SK-N-SH treated with all-trans-retinoic acid at 6 μM for 48 hours (cell line): ENCODE results near the gene PHB1.

Source experiments
- ATAC-seq: fragments of 200-7000 bp; cut with Tn5 transposase; 3 replicates; pipeline ENCODE4 v1.9.1; 2020; ENCODE audit warnings: mild to moderate bottlenecking, moderate library complexity
- CREB5 ChIP-seq: fragments of 250-450 bp; sonication (Bioruptor Pico); IDR thresholded peaks from 2 replicates; pipeline ENCODE4 v1.5.1; 2020; ENCODE audit warnings: low read depth, mild to moderate bottlenecking, moderate library complexity
- CSDC2 ChIP-seq: fragments of 250-450 bp; sonication (Bioruptor Pico); IDR thresholded peaks from 2 replicates; pipeline ENCODE4 v1.5.0; 2020; ENCODE audit warnings: mild to moderate bottlenecking, moderate library complexity
- CSRNP3 ChIP-seq: fragments of 250-450 bp; sonication (Bioruptor Pico); IDR thresholded peaks from 2 replicates; pipeline ENCODE4 v1.5.1; 2021; ENCODE audit warnings: mild to moderate bottlenecking, moderate library complexity
- ESRRG ChIP-seq: fragments of 250-450 bp; sonication (Bioruptor Pico); IDR thresholded peaks from 2 replicates; pipeline ENCODE4 v1.6.1; 2021; ENCODE audit warnings: mild to moderate bottlenecking
- GLIS3 ChIP-seq: fragments of 250-450 bp; sonication (Bioruptor Pico); IDR thresholded peaks from 2 replicates; pipeline ENCODE4 v1.5.0; 2020; ENCODE audit warnings: mild to moderate bottlenecking, moderate library complexity
- ISL1 ChIP-seq: fragments of 250-450 bp; sonication (Bioruptor Pico); IDR thresholded peaks from 2 replicates; pipeline ENCODE4 v2.1.2; 2022; ENCODE audit warnings: mild to moderate bottlenecking, moderate library complexity
- OSR1 ChIP-seq: fragments of 250-450 bp; sonication (Bioruptor Pico); IDR thresholded peaks from 2 replicates; pipeline ENCODE4 v1.8.0; 2022; ENCODE audit warnings: moderate library complexity, mild to moderate bottlenecking, inconsistent platforms
- PATZ1 ChIP-seq: fragments of 250-450 bp; sonication (Bioruptor Pico); IDR thresholded peaks from 2 replicates; pipeline ENCODE4 v1.8.0; 2020; ENCODE audit warnings: mild to moderate bottlenecking, moderate library complexity, borderline replicate concordance
- PPARA ChIP-seq: fragments of 250-450 bp; sonication (Bioruptor Pico); IDR thresholded peaks from 2 replicates; pipeline ENCODE4 v1.5.0; 2020; ENCODE audit warnings: mild to moderate bottlenecking, borderline replicate concordance
- RARB ChIP-seq: fragments of 250-450 bp; sonication (Bioruptor Pico); IDR thresholded peaks from 2 replicates; pipeline ENCODE4 v1.8.0; 2021; ENCODE audit warnings: mild to moderate bottlenecking, moderate library complexity
- SNAI2 ChIP-seq: fragments of 250-450 bp; sonication (Bioruptor Pico); IDR thresholded peaks from 2 replicates; pipeline ENCODE4 v1.5.0; 2020; ENCODE audit warnings: mild to moderate bottlenecking, moderate library complexity
- TCF4 ChIP-seq: fragments of 250-450 bp; sonication (Bioruptor Pico); IDR thresholded peaks from 2 replicates; pipeline ENCODE4 v1.8.0; 2021; ENCODE audit warnings: mild to moderate bottlenecking, moderate library complexity, borderline replicate concordance
- TSHZ2 ChIP-seq: fragments of 250-450 bp; sonication (Bioruptor Pico); IDR thresholded peaks from 2 replicates; pipeline ENCODE4 v1.5.0; 2020; ENCODE audit warnings: mild to moderate bottlenecking, moderate library complexity
- ZC3H10 ChIP-seq: fragments of 250-450 bp; sonication (Bioruptor Pico); IDR thresholded peaks from 2 replicates; pipeline ENCODE4 v1.5.1; 2021; ENCODE audit warnings: mild to moderate bottlenecking, moderate library complexity
- ZFP3 ChIP-seq: fragments of 250-450 bp; sonication (Bioruptor Pico); IDR thresholded peaks from 2 replicates; pipeline ENCODE4 v1.5.0; 2020; ENCODE audit warnings: mild to moderate bottlenecking, moderate library complexity
- ZFP30 ChIP-seq: fragments of 450-650 bp; formaldehyde crosslinking; IDR thresholded peaks from 2 replicates; pipeline ENCODE4 v1.5.0; 2022; ENCODE audit warnings: mild to moderate bottlenecking, moderate library complexity
- ZNF565 ChIP-seq: fragments of 450-650 bp; formaldehyde crosslinking; conservative IDR thresholded peaks from 2 replicates; pipeline ENCODE4 v1.5.0; 2020; ENCODE audit warnings: low read depth, mild to moderate bottlenecking, moderate library complexity
- ZNF70 ChIP-seq: fragments of 450-650 bp; formaldehyde crosslinking; IDR thresholded peaks from 2 replicates; pipeline ENCODE4 v1.5.0; 2020; ENCODE audit warnings: mild to moderate bottlenecking, moderate library complexity
- ZNF8 ChIP-seq: fragments of 450-650 bp; formaldehyde crosslinking; IDR thresholded peaks from 2 replicates; pipeline ENCODE4 v1.5.0; 2020; ENCODE audit warnings: mild to moderate bottlenecking, moderate library complexity

Gene PHB1

GRCh38 chr17:49414622-49415350 is at the start of gene PHB1:
Gene PHB1, minus strand, starts transcription at chr17:49414882. Its CDS starts 1,618 bp downstream, at chr17:49413264.
- peak; percentile 100 for ATAC-seq
- TF ChIP-seq TSHZ2: peak; percentile 95
- TF ChIP-seq PPARA (CRISPR knock-in tag): no peak
- TF ChIP-seq ZFP3 (CRISPR knock-in tag): peak; percentile 62; the same call in 1 of the 2 replicates

- TF ChIP-seq PPARA (CRISPR knock-in tag) (no peak), RARB (no peak), OSR1 (CRISPR knock-in tag) (no peak), ISL1 (CRISPR knock-in tag) (no peak), TCF4 (CRISPR knock-in tag) (no peak)
- no peak for ATAC-seq
Measured at GRCh38 chr17:49464049-49464448, 49.4 kb upstream of the PHB1 start.

GRCh38 chr17:49461580-49461979 is 46.9 kb upstream of the PHB1 start:
- no peak for ATAC-seq

GRCh38 chr17:49460401-49460800 is 45.7 kb upstream of the PHB1 start:
- no peak for ATAC-seq
- TF ChIP-seq CSDC2 (CRISPR knock-in tag) (no peak), CSRNP3 (no peak), ISL1 (CRISPR knock-in tag) (no peak), TSHZ2 (no peak), ZNF565 (CRISPR knock-in tag) (no peak), ESRRG (CRISPR knock-in tag) (no peak), OSR1 (CRISPR knock-in tag) (no peak), TCF4 (CRISPR knock-in tag) (no peak)

More at GRCh38 chr17:49461580-49461979, 46.9 kb upstream of the PHB1 start:
- no peak for TF ChIP-seq TCF4 (CRISPR knock-in tag)
- no peak for TF ChIP-seq GLIS3 (CRISPR knock-in tag)
- no peak for TF ChIP-seq PATZ1 (CRISPR knock-in tag)
- no peak for TF ChIP-seq SNAI2
- TF ChIP-seq ESRRG (CRISPR knock-in tag): no peak
- no peak for TF ChIP-seq CSDC2 (CRISPR knock-in tag)
- TF ChIP-seq ZC3H10 (CRISPR knock-in tag): no peak
- TF ChIP-seq OSR1 (CRISPR knock-in tag): no peak
- no peak for TF ChIP-seq CREB5 (CRISPR knock-in tag)
- no peak for TF ChIP-seq PPARA (CRISPR knock-in tag)
- no peak for TF ChIP-seq ISL1 (CRISPR knock-in tag)
- TF ChIP-seq ZNF8 (CRISPR knock-in tag): no peak
- TF ChIP-seq ZFP3 (CRISPR knock-in tag): no peak
- TF ChIP-seq ZNF70: no peak
- TF ChIP-seq CSRNP3: no peak
- TF ChIP-seq ZFP30 (CRISPR knock-in tag): no peak
- no peak for TF ChIP-seq RARB
- TF ChIP-seq ZNF565 (CRISPR knock-in tag): no peak
